ENCODE data around the gene DOCK9. TPM values are rescaled to one million over a fixed set of nuclear protein-coding genes. Genes with fewer than 3 reads are reported as not detected.

Gene DOCK9
- total RNA-seq, 1 experiment from 2014 or later, result 7.7 TPM

DNA sequence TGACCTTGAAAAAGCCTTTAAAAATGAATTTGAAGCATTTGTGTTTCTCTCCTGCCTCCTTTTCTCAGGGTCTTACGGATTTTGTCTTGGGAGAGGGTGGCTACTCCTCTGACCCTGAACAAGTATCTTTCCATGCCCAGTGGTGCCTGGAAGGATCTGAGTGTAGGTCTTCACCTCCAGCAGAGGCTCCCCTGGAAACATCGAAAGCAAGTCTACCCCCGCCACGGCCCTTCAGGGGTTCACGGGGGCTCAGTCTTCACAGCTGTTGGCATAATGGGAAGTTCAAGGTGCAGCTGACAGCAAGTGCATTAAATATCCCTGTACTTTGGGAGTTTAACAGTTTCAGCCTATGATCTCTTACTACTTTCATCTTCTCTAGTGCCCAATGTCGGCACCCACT, 182.6 kb downstream of the DOCK9 start:
- Histone ChIP-seq H3K36me3 (replicated peaks; ENCODE audit: control insufficient read depth, insufficient read depth, low read length) (no peaks in the 10 kb centered on the region), H3K27me3 (ENCODE audit: control insufficient read depth, insufficient read depth, low read length) (no peaks in the 10 kb centered on the region), H3K4me3 (ENCODE audit: insufficient read depth, low read depth, low read length) (no peak overlapping the region)
- no peak for DNase-seq

DNA sequence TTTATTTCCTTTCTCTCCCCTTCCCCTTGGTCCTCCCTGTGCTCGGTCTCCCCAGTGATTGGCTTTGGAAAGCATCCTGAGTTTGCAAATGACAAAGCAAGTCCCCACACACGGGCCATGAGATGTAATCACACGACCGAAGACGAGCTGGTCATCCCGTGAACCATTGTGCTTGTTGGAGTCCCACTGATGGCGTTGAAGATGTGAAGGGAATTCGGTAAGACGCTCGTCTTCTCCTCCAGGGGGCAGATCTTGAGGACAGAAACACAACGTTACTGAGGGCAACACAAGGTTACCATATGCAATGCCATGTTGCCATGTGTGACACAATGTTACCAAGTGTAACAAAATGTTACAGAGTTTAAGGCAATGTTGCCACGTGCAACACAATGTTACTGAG, 183.4 kb downstream of the DOCK9 start:
- Histone ChIP-seq H3K4me3 (ENCODE audit: insufficient read depth, low read depth, low read length) (no peak overlapping the region), H3K36me3 (replicated peaks; ENCODE audit: control insufficient read depth, insufficient read depth, low read length) (no peaks in the 10 kb centered on the region), H3K27me3 (ENCODE audit: control insufficient read depth, insufficient read depth, low read length) (no peaks in the 10 kb centered on the region)
- no peak for DNase-seq

DNA sequence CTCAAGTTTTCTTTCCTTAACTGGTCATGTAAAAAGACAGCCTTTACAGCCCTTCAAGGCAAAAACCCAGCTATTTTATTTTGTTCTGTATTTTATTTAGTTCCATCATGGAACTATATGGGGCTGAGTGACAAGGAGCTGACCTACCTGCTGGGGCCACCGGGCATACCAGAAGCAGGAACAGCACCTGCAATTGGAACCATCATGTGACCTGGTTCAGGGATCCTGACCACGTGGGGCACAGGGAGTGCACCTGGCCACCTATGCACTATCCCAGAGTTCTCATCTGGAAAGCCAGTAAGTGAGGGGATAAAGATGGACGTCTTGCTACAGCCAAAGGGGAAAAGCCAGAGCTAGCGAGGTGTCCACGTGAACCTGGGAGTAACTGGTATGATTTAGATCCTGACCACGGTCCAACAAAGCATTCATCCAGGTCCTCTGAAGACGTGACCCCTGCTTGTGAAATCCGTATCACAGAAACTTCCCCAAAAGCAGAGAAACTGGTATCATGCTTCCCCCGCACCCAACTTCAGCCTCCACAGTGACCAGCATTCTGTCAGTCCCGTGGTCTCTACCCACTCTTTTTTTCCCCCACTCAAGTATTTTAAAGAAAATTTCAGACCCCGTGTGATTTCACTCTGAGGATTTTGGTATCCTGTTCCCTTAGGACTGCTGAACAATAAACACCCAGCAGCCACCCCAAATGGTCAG, 184.9 kb downstream of the DOCK9 start:
- no peak for DNase-seq
- Histone ChIP-seq H3K27me3 (ENCODE audit: control insufficient read depth, insufficient read depth, low read length) (no peaks in the 10 kb centered on the region), H3K4me3 (ENCODE audit: insufficient read depth, low read depth, low read length) (no peak overlapping the region), H3K36me3 (replicated peaks; ENCODE audit: control insufficient read depth, insufficient read depth, low read length) (no peaks in the 10 kb centered on the region)

DNA sequence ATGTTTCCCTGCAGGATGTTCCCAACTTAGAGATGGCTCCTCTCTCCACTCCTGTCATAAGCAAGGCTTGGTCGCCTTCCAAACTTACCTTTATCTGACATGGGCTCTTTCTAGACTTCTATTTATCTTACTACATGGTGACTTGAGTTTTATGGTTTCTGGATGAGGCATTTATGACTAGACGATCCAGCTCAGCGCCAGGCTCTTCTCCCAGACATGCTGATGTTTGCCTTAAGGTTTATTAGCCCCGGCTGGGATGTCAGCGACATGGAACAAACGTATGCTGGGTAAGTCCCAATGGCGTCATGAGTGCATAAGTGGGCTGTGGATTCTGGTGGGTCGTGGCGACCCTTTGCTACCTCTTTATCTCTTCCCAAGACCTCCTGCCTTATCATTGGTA, 185.5 kb downstream of the DOCK9 start:
- no peak for DNase-seq
- Histone ChIP-seq H3K4me3 (ENCODE audit: insufficient read depth, low read depth, low read length) (no peak overlapping the region), H3K27me3 (ENCODE audit: control insufficient read depth, insufficient read depth, low read length) (no peaks in the 10 kb centered on the region)

DNA sequence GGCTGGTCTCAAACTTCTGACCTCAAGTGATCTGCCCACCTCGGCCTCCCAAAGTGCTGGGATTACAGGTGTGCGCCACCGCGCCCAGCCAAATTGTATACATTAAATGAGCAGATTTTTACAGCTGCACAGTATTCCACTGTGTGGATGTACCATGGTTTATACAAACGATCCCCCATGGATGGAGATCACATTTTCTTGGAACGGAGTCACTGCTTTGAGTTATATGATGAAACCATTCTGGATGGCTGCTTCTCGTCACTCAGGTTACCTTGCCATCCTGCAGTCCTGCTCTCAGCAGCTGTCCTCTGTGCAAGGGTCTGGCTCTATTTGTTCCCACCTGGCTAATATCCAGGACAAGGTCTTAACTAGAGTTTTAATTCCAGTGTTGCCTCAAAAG, 186.3 kb downstream of the DOCK9 start:
- H3K27me3 ChIP-seq (ENCODE audit: control insufficient read depth, insufficient read depth, low read length), result no peaks in the 10 kb centered on the region
- no peaks in the 10 kb centered on the region for H3K36me3 ChIP-seq (replicated peaks; ENCODE audit: control insufficient read depth, insufficient read depth, low read length)
- no peak overlapping the region for H3K4me3 ChIP-seq (ENCODE audit: insufficient read depth, low read depth, low read length)
- DNase-seq, result no peak

More for the DNA sequence above, 185.5 kb downstream of the DOCK9 start:
- no peaks in the 10 kb centered on the region for H3K36me3 ChIP-seq (replicated peaks; ENCODE audit: control insufficient read depth, insufficient read depth, low read length)

DNA sequence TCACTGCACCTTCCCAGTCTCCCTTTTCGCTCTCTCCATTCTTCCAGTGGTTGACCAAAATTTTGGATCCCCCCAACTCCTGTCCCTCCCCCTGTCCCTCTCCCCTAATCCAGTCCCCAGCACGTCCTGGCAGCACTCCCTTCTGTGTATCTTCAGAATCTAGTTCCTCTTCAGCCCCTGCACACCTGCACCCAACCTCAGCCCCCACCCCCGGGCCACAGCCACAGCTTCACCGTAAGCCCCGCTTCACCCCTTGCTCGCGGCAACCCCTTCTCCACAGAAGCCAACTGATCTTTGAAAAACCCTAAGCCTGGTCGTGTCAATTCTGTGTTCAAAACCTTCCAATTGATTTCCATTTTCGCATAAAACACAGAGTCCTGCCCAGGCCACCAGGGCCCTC, 189.9 kb downstream of the DOCK9 start:
- Histone ChIP-seq H3K36me3 (replicated peaks; ENCODE audit: control insufficient read depth, insufficient read depth, low read length) (no peaks in the 10 kb centered on the region), H3K27me3 (ENCODE audit: control insufficient read depth, insufficient read depth, low read length) (no peaks in the 10 kb centered on the region), H3K4me3 (ENCODE audit: insufficient read depth, low read depth, low read length) (no peak overlapping the region)
- DNase-seq, result no peak

DNA sequence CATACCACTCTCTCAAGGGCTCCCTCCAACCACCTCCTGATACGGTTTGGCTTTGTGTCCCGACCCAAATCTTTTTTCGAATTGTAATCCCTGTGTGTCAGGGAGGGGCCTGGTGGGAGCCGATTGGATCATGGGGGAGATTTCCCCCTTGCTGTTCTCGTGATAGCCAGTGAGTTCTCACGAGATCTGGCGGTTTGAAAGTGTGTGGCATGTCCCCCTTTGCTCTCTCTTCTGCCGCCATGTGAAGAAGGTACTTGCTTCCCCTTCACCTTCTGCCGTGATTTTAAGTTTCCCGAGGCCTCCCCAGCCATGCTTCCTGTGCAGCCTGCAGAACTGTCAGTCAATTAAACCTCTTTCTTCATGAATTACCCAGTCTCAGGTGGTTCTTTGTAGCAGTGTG, 190.7 kb downstream of the DOCK9 start:
- Histone ChIP-seq H3K4me3 (ENCODE audit: insufficient read depth, low read depth, low read length) (no peak overlapping the region), H3K27me3 (ENCODE audit: control insufficient read depth, insufficient read depth, low read length) (no peaks in the 10 kb centered on the region), H3K36me3 (replicated peaks; ENCODE audit: control insufficient read depth, insufficient read depth, low read length) (no peaks in the 10 kb centered on the region)
- DNase-seq, result no peak

DNA sequence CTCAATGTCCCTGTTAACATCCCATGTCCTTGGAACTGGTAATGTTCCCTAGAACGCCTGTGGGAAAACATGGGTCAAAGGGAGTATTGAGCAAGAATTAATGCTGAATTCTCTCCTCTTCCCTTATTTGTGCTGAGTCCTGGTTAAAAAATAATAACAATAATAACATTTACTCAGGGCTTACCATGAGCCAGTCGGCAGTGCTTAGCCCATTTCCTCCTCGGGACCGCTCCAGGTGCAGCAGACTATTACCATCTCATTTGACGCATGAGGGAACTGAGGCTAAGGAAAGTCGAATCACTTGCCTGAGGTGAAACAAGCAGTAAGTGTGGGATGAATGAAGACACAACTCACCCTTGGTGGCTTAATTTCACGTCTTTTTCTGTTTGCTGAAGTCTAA, 191.8 kb downstream of the DOCK9 start:
- no peaks in the 10 kb centered on the region for H3K36me3 ChIP-seq (replicated peaks; ENCODE audit: control insufficient read depth, insufficient read depth, low read length)
- no peak overlapping the region for H3K4me3 ChIP-seq (ENCODE audit: insufficient read depth, low read depth, low read length)
- no peak for DNase-seq
- no peaks in the 10 kb centered on the region for H3K27me3 ChIP-seq (ENCODE audit: control insufficient read depth, insufficient read depth, low read length)

DNA sequence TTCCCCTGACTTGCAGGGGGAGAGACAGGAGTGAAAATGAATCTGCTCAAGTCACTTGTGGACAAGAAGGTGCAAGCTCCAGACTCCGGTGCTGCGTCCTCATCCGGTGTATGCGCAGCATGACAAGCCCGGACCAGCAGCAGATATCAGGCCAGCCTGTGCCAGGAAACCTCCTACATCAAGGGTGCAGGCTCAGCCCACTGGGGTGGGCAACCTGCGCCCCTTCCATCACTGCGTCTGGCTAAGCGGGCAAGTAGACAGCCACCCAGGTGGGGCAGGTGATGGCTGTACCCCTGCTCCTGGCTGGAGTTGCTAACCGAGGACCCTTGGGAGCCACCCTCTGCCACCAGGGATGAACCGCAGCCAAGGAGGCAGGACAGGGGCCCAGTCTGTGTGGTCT, 192.5 kb downstream of the DOCK9 start:
- no peak for DNase-seq
- no peaks in the 10 kb centered on the region for H3K36me3 ChIP-seq (replicated peaks; ENCODE audit: control insufficient read depth, insufficient read depth, low read length)
- no peaks in the 10 kb centered on the region for H3K27me3 ChIP-seq (ENCODE audit: control insufficient read depth, insufficient read depth, low read length)
- no peak overlapping the region for H3K4me3 ChIP-seq (ENCODE audit: insufficient read depth, low read depth, low read length)

DNA sequence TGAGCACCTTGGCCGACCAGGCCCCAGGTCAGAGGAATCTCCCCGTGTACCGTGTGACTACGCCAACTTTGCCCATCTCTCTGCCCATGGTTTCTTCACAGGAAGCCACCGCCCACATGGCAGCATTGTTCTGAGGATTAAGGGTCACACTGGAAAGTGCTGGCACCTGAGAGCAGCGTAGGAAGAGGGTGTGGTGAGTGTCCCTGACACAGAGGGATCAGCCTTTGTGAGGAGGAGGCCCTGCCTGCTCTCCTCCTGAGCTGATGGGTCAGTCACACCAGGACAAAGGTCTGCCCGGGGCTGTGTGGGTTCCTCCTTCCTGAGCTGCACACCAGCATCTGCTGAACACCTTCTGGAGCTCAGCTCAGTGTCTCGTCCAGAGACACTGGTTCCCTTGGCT, 193.2 kb downstream of the DOCK9 start:
- no peaks in the 10 kb centered on the region for H3K27me3 ChIP-seq (ENCODE audit: control insufficient read depth, insufficient read depth, low read length)
- no peaks in the 10 kb centered on the region for H3K36me3 ChIP-seq (replicated peaks; ENCODE audit: control insufficient read depth, insufficient read depth, low read length)
- no peak for DNase-seq
- no peak overlapping the region for H3K4me3 ChIP-seq (ENCODE audit: insufficient read depth, low read depth, low read length)

DNA sequence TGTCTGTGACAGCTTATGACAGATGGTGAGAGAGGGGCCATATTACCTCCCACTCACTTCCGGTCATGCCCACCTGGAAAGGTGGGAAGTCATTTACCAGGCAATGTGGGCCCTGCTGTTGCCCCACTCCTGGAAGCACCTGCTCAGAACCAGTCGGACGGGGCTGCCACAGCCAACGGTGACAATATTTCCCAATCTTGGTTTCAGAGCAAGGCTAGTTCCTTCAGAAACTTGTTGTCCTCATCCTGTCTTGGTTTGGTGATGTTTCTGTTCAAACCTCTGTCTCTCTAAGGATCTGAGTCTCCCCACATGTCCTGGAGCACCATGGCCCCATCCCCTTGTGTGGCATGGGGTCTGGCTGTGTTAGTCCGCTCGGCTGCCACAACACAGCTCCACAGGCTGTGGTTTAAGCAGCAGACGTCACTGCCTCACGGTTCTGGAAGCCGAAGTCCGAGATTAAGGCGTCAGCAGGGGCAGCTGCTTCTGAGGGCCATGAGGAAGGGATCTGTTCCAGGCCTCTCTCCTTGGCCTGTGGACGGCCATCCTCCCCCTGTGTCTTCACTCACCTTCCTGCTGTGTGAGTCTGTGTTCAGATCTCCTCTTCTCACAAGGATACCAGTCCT, 193.9 kb downstream of the DOCK9 start:
- Histone ChIP-seq H3K27me3 (ENCODE audit: control insufficient read depth, insufficient read depth, low read length) (no peaks in the 10 kb centered on the region), H3K4me3 (ENCODE audit: insufficient read depth, low read depth, low read length) (no peak overlapping the region), H3K36me3 (replicated peaks; ENCODE audit: control insufficient read depth, insufficient read depth, low read length) (no peaks in the 10 kb centered on the region)
- no peak for DNase-seq

DNA sequence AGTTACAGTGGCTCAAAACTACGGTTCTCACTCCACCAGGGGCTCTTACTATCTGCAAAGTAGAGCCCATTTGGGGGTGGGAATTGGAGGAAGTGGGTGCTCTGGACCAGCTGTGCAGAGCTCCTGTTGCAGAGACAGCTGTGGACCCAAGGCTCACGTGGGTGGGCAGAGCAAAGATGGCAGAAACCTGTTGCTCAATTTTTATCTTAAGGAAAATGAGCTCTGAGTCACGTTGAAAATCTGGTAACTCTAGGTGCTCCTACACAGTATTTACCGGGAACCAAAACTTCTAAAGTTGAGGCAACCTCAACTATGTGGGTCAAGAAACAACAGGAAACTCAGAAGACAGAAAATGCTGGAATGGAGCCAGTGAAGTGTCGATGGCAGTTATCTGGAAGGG, 195.2 kb downstream of the DOCK9 start:
- no peaks in the 10 kb centered on the region for H3K36me3 ChIP-seq (replicated peaks; ENCODE audit: control insufficient read depth, insufficient read depth, low read length)
- no peak overlapping the region for H3K4me3 ChIP-seq (ENCODE audit: insufficient read depth, low read depth, low read length)

DNA sequence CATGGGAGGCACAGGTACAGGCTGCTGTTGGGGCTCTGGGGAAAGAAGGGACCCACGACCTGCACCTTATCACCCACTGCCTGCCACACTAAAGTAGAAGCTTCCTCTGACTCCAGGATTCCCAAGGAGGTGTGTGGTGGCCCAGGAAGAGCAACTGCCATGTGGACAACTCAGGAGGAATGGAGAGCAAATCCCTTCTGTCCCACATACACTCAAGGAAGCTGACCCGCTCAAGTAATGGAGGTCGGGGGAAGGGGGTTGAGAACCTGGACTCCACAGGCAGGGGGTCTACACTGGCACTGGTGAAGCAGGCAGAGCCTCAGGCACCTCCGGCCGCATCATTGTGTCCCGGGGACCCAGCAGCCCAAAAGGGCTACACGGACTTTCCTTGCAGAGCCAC, 196.0 kb downstream of the DOCK9 start:
- Histone ChIP-seq H3K36me3 (replicated peaks; ENCODE audit: control insufficient read depth, insufficient read depth, low read length) (no peaks in the 10 kb centered on the region), H3K27me3 (ENCODE audit: control insufficient read depth, insufficient read depth, low read length) (no peaks in the 10 kb centered on the region), H3K4me3 (ENCODE audit: insufficient read depth, low read depth, low read length) (no peak overlapping the region)
- no peak for DNase-seq

More for the DNA sequence above, 195.2 kb downstream of the DOCK9 start:
- H3K27me3 ChIP-seq (ENCODE audit: control insufficient read depth, insufficient read depth, low read length), result no peaks in the 10 kb centered on the region
- DNase-seq, result no peak

DNA sequence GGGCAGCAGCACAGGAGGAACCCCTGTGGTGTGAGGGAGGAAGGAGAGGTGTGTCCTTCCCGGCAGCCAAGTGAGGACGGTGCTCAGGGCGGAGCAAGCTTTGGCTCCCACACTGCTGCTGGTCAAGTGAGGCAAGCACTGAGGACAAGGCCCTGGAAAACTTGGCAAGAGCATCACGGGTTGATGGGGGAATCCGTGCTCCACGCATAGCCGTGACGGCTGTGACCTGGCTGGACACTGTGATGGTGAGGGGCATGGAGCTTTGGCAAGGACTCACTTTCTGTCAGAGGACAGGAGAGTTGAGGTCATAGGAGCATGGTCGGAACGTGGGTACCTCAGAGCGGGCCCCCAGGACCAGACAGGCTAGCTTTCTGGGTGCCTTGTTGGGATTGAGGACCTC, 196.4 kb downstream of the DOCK9 start:
- no peak for DNase-seq
- Histone ChIP-seq H3K4me3 (ENCODE audit: insufficient read depth, low read depth, low read length) (no peak overlapping the region), H3K27me3 (ENCODE audit: control insufficient read depth, insufficient read depth, low read length) (no peaks in the 10 kb centered on the region), H3K36me3 (replicated peaks; ENCODE audit: control insufficient read depth, insufficient read depth, low read length) (no peaks in the 10 kb centered on the region)

DNA sequence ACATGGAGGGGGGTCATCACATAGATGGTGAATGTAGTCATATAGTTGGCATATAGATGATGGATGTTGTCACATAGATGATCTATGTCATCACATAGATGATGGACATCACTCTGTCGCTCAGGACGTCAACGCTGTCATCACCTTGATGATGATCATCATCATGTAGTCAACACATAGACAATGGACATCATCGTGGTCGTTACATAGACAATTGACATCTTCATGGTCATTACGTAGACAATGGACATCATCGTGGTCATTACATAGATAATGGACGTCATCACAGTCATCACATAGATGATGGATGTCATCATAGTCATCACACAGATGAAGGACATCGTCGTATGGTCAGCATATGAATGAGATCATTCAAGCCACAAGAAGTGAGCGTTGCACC, 196.8 kb downstream of the DOCK9 start:
- H3K27me3 ChIP-seq (ENCODE audit: control insufficient read depth, insufficient read depth, low read length), result no peaks in the 10 kb centered on the region
- H3K4me3 ChIP-seq (ENCODE audit: insufficient read depth, low read depth, low read length), result no peak overlapping the region
- DNase-seq, result no peak
- no peaks in the 10 kb centered on the region for H3K36me3 ChIP-seq (replicated peaks; ENCODE audit: control insufficient read depth, insufficient read depth, low read length)
